ENCODE data around the gene MANBA. TPM values are rescaled to one million over a fixed set of nuclear protein-coding genes. Genes with fewer than 3 reads are reported as not detected.

MANBA gene
- total RNA-seq, 1 donor from 2014 or later = 48.9 TPM

- Mint-ChIP-seq H3K9me3 (ENCODE audit: low read depth) (no peaks in the 10 kb centered on the region), H3K4me1 (ENCODE audit: low read depth) (peaks cover 22% of the 10 kb centered on the region), H3K36me3 (ENCODE audit: insufficient read depth) (no peaks in the 10 kb centered on the region), H3K27ac (no peak overlapping the region), H3K4me3 (ENCODE audit: low read depth) (no peak overlapping the region), H3K27me3 (no peaks in the 10 kb centered on the region)
- no peak for DNase-seq (ENCODE audit: low spot score, unreplicated experiment)
- TF ChIP-seq CTCF (IDR thresholded peaks at IDR 0.05; ENCODE audit: unreplicated experiment) = no peak
Observed at GRCh38 chr4:102780476-102781144, 19.8 kb upstream of the MANBA start.

GRCh38 chr4:102779204-102779603, 18.4 kb upstream of the MANBA start:
- TF ChIP-seq CTCF (IDR thresholded peaks at IDR 0.05; ENCODE audit: unreplicated experiment) = no peak
- Mint-ChIP-seq H3K27ac (peak overlapping the region; percentile 8), H3K36me3 (ENCODE audit: insufficient read depth) (no peaks in the 10 kb centered on the region), H3K27me3 (no peaks in the 10 kb centered on the region), H3K9me3 (ENCODE audit: low read depth) (no peaks in the 10 kb centered on the region), H3K4me1 (ENCODE audit: low read depth) (peaks cover 22% of the 10 kb centered on the region), H3K4me3 (ENCODE audit: low read depth) (no peak overlapping the region)
- DNase-seq (ENCODE audit: low spot score, unreplicated experiment) = no peak

DNA sequence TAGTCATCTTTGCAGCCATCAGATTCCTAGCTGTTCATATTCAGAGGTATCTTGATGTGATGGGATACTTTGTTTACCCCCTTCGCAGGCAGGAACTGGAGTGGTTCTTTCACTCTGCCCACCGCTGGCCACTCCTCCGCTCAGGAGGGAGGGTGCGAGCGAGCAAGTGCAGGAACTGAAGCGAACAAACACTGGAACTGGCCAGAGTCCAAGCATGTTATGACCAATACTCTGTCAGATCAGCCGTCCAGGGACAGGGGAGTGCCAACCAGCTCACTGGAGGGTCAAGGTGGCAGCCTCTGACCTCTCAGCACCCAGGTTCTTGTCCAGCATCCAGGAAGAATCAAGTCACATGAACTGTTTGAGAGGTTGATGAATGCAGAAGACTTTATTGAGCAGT, 18.0 kb upstream of the MANBA start:
- no peak overlapping the region for H3K27ac Mint-ChIP-seq
- H3K27me3 Mint-ChIP-seq = no peaks in the 10 kb centered on the region
- H3K4me1 Mint-ChIP-seq (ENCODE audit: low read depth) = peaks cover 22% of the 10 kb centered on the region
- no peaks in the 10 kb centered on the region for H3K36me3 Mint-ChIP-seq (ENCODE audit: insufficient read depth)
- no peaks in the 10 kb centered on the region for H3K9me3 Mint-ChIP-seq (ENCODE audit: low read depth)
- H3K4me3 Mint-ChIP-seq (ENCODE audit: low read depth) = no peak overlapping the region
- no peak for DNase-seq (ENCODE audit: low spot score, unreplicated experiment)
- TF ChIP-seq CTCF (IDR thresholded peaks at IDR 0.05; ENCODE audit: unreplicated experiment) = no peak

DNA sequence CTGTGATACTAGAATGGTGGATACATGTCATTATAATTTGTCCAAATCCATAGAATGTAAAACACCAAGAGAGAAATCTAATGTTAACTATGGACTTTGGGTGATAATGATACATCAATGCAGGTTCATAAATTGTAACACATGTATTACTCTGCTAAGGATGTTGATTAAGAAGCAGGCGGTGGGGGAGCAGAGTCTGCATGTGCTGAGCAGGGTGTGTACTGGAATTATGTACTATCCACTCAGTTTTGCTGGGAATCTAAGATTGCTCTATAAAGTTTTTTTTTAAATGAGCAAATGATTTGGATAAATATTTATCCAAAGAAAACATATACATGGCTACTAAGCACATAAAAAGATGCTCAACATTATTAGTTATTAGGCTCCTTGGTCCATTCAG, 15.0 kb upstream of the MANBA start:
- H3K4me1 Mint-ChIP-seq (ENCODE audit: low read depth) = peaks cover 13% of the 10 kb centered on the region
- no peak for TF ChIP-seq CTCF (IDR thresholded peaks at IDR 0.05; ENCODE audit: unreplicated experiment)
- H3K4me3 Mint-ChIP-seq (ENCODE audit: low read depth) = no peak overlapping the region
- no peak for DNase-seq (ENCODE audit: low spot score, unreplicated experiment)
- H3K27ac Mint-ChIP-seq = no peak overlapping the region
- H3K36me3 Mint-ChIP-seq (ENCODE audit: insufficient read depth) = no peaks in the 10 kb centered on the region
- H3K27me3 Mint-ChIP-seq = no peaks in the 10 kb centered on the region
- no peaks in the 10 kb centered on the region for H3K9me3 Mint-ChIP-seq (ENCODE audit: low read depth)

DNA sequence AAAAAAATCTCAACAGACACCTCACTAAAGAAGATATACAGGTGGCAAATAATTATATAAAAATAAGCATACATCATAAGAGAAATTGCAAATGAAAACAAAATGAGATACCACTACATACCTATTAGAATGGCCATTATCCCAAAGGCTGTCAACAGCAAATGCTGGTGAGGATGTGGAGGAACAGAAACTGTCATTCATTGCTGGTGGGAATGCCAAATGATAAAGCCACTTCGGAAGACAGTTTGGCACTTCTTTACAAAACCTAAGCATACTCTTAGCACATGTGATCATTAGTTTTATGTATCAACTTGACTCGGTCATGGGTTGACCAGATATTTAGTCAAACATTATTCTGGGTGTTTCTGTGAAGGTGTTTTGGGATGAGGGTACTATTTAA, 13.5 kb upstream of the MANBA start:
- DNase-seq (ENCODE audit: low spot score, unreplicated experiment) = no peak
- no peaks in the 10 kb centered on the region for H3K9me3 Mint-ChIP-seq (ENCODE audit: low read depth)
- peaks cover 7% of the 10 kb centered on the region for H3K4me1 Mint-ChIP-seq (ENCODE audit: low read depth)
- no peak overlapping the region for H3K27ac Mint-ChIP-seq
- no peak for TF ChIP-seq CTCF (IDR thresholded peaks at IDR 0.05; ENCODE audit: unreplicated experiment)
- H3K27me3 Mint-ChIP-seq = no peaks in the 10 kb centered on the region
- no peak overlapping the region for H3K4me3 Mint-ChIP-seq (ENCODE audit: low read depth)
- H3K36me3 Mint-ChIP-seq (ENCODE audit: insufficient read depth) = no peaks in the 10 kb centered on the region
